Fibroblast of lung (primary cell): ENCODE measurements around the gene MSANTD1.

Source experiments
- CTCF ChIP-seq, 2 donors: IDR thresholded peaks in 1 of 2; conservative IDR thresholded peaks in 1 of 2; 1 replicate in 1 of 2; 2 replicates in 1 of 2; pipeline ENCODE4 v1.5.1; 2011 to 2012; ENCODE audit warnings: low read length in 2 of 2, control low read depth in 1 of 2, inconsistent platforms in 1 of 2, low read depth in 1 of 2, mild to moderate bottlenecking in 1 of 2
- EZH2 ChIP-seq: IDR thresholded peaks from 2 replicates; pipeline ENCODE4 v1.5.1; 2012; ENCODE audit warnings: low read length, control low read depth, mild to moderate bottlenecking; ENCODE audit errors: missing control alignments

GRCh38 chr4:3276986-3277385, 28.0 kb downstream of the MSANTD1 start:
- TF ChIP-seq CTCF (conservative IDR thresholded peaks at IDR 0.05 in 1 of 2, IDR thresholded peaks at IDR 0.05 in 1 of 2; ENCODE audit: low read depth in 1 of 2, low read length in 2 of 2) (no peak), EZH2 (no peak)
